Measurements from ENCODE around the gene CHST11. TPM values are rescaled to one million over a fixed set of nuclear protein-coding genes. Genes with fewer than 3 reads are reported as not detected.

Gene CHST11
- total and polyA plus RNA-seq, 2 of the 4 experiments (the other 2 are of a cell fraction): 1.4 to 2.7 TPM

GRCh38 chr12:104469066-104469465 lies 12.3 kb downstream of the CHST11 start:
- Histone ChIP-seq H3K27ac (ENCODE audit: insufficient read depth, low read length) (no peak overlapping the region), H3K27me3 (ENCODE audit: control insufficient read depth, insufficient read depth, low read length) (peaks cover 7% of the 10 kb centered on the region), H3K56ac (ENCODE audit: extremely low read depth, insufficient read depth, low read length) (no peak overlapping the region), H2BK15ac (ENCODE audit: low read depth, low read length) (no peak overlapping the region), H3K36me3 (ENCODE audit: control insufficient read depth, insufficient read depth, low read length) (no peaks in the 10 kb centered on the region), H3K23ac (ENCODE audit: low read depth, low read length) (no peak overlapping the region), H3K4me1 (ENCODE audit: control insufficient read depth, insufficient read depth, low read length) (no peaks in the 10 kb centered on the region), H4K8ac (ENCODE audit: low read depth in 2 of 2, low read length in 2 of 2) (no peak overlapping the region), H2BK5ac (ENCODE audit: low read depth, low read length, poor library complexity, severe bottlenecking) (no peak overlapping the region), H3K14ac (replicated peaks; ENCODE audit: low read depth, low read length) (no peak overlapping the region), H4K5ac (ENCODE audit: low read depth, low read length) (no peak overlapping the region), H4K91ac (ENCODE audit: insufficient read depth, low read depth, low read length) (no peak overlapping the region), H2AK9ac (replicated peaks; ENCODE audit: low read depth, low read length, poor library complexity) (no peak overlapping the region), H3K4me3 (ENCODE audit: insufficient read depth, low read depth, low read length) (no peak overlapping the region), H3K9ac (ENCODE audit: low read depth, low read length) (no peak overlapping the region), H4K20me1 (ENCODE audit: insufficient read depth, low read length) (no peaks in the 10 kb centered on the region), H3K4me2 (ENCODE audit: low read depth, low read length) (no peak overlapping the region), H2AK5ac (ENCODE audit: low read depth, low read length) (no peak overlapping the region), H3K18ac (ENCODE audit: low read depth, low read length) (no peak overlapping the region), H2BK20ac (ENCODE audit: low read depth, low read length) (no peak overlapping the region), H2AFZ (replicated peaks; ENCODE audit: low read length, poor library complexity) (no peak overlapping the region), H3K9me1 (ENCODE audit: insufficient read depth, low read length) (no peaks in the 10 kb centered on the region), H3K4ac (ENCODE audit: low read depth, low read length) (no peak overlapping the region), H2BK120ac (ENCODE audit: low read depth, low read length) (no peak overlapping the region), H3K79me1 (ENCODE audit: low read depth in 1 of 2, low read length in 2 of 2) (no peaks in the 10 kb centered on the region; a peak in 1 of 4 replicates), H3K9me3 (ENCODE audit: control insufficient read depth, insufficient read depth, low read length) (no peaks in the 10 kb centered on the region)
- BruUV-seq (replicated peaks): no TSS peak
- CTCF ChIA-PET: no interaction called here
- no CpG with 5 or more reads among the region's 4 CpGs for WGBS, 2 experiments (ENCODE audit: extremely low coverage in 2 of 2, insufficient read length in 1 of 2)
- ATAC-seq (ENCODE audit: low read depth): no peak
- intact Hi-C loops (cut with micrococcal nuclease): no loop called here
- DNase-seq: no peak
- TF ChIP-seq RCOR1 (IDR thresholded peaks at IDR 0.05; ENCODE audit: insufficient replicate concordance, low read length) (no peak), NFE2L2 (IDR thresholded peaks at IDR 0.05; ENCODE audit: low read depth, low read length) (no peak), MAZ (IDR thresholded peaks at IDR 0.05; ENCODE audit: borderline replicate concordance, low read depth, low read length) (no peak), CEBPB (IDR thresholded peaks at IDR 0.05; ENCODE audit: low read depth, low read length) (no peak), USF2 (IDR thresholded peaks at IDR 0.05; ENCODE audit: low read depth, low read length) (no peak), CTCF (conservative IDR thresholded peaks at IDR 0.05; ENCODE audit: low read depth, low read length) (no peak), POLR2A (IDR thresholded peaks at IDR 0.05; ENCODE audit: low read depth, low read length) (no peak), CHD1 (IDR thresholded peaks at IDR 0.05; ENCODE audit: low read depth, low read length) (no peak), MXI1 (IDR thresholded peaks at IDR 0.05; ENCODE audit: borderline replicate concordance, low read depth, low read length) (no peak), RAD21 (IDR thresholded peaks at IDR 0.05; ENCODE audit: low read length) (no peak)
- dilution Hi-C loops (cut with HindIII; ENCODE audit: low sequenced_read_pairs, unreplicated experiment): no loop called here
- in situ Hi-C loops (cut with MboI; ENCODE audit: low sequenced_read_pairs): no loop called here
- POLR2A ChIA-PET (ENCODE audit: unreplicated experiment): no interaction called here
